ENCODE data around the gene SMARCD1. TPM values are rescaled to one million over a fixed set of nuclear protein-coding genes. Genes with fewer than 3 reads are reported as not detected.
A peak's percentile ranks its signal among the peaks of the same experiment; 100 is the strongest.

The SMARCD1 gene
- total and polyA plus RNA-seq, 2 experiments from 2014 or later, result 124 to 287 TPM

DNA sequence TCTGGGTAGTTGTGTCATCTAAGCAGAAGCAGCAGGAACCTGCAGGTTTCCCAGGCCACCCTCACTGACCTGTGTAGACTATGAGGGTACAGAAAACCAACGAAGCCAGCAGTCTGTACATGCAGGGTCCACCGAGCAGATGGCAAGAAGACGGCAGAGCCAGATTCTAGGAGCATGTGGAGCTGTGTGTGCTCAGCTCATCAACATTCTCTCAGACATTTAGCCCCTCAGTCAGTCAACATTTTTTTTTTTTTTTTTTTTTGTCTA is 35.1 kb upstream of the SMARCD1 start:
- H3K79me2 ChIP-seq (replicated peaks; ENCODE audit: insufficient read depth), result no peaks in the 10 kb centered on the region
- no peaks in the 10 kb centered on the region; the same call in 1 of the 3 replicates for H3K9me3 Mint-ChIP-seq
- peak overlapping the region; percentile 57 for H3K4me3 ChIP-seq
- H3K4me2 ChIP-seq, result peak overlapping the region; percentile 84
- no peaks in the 10 kb centered on the region for H3K9me2 ChIP-seq (ENCODE audit: insufficient read depth)
- H3F3A ChIP-seq (replicated peaks; ENCODE audit: low read depth), result peaks cover 5% of the 10 kb centered on the region; the same call in 1 of the 2 replicates
- no peak overlapping the region for H3K27ac ChIP-seq (ENCODE audit: low read depth)
- peaks cover 15% of the 10 kb centered on the region for H3K4me1 Mint-ChIP-seq
- ATAC-seq, result no peak
- peak overlapping the region; percentile 77 for H3K4me3 Mint-ChIP-seq
- H3K27me3 Mint-ChIP-seq (ENCODE audit: insufficient read depth, low read depth, poor library complexity), result peaks cover 51% of the 10 kb centered on the region
- TF ChIP-seq ZNF114 (CRISPR knock-in tag; IDR thresholded peaks at IDR 0.05) (no peak), ZNF331 (CRISPR knock-in tag; IDR thresholded peaks at IDR 0.05; ENCODE audit: low read depth) (no peak), CREB1 (CRISPR knock-in tag; IDR thresholded peaks at IDR 0.05; ENCODE audit: low read depth) (no peak), JUNB (IDR thresholded peaks at IDR 0.05; ENCODE audit: unreplicated experiment) (no peak), STAT1 (IDR thresholded peaks at IDR 0.05; ENCODE audit: unreplicated experiment) (no peak), EZH2phosphoT487 (IDR thresholded peaks at IDR 0.05; ENCODE audit: unreplicated experiment) (no peak), CTCF (conservative IDR thresholded peaks at IDR 0.05; ENCODE audit: low read depth in 2 of 2) (no peak), POLR2AphosphoS5 (IDR thresholded peaks at IDR 0.05; ENCODE audit: low read depth) (no peak)
- TF ChIP-seq, protein P1, sequence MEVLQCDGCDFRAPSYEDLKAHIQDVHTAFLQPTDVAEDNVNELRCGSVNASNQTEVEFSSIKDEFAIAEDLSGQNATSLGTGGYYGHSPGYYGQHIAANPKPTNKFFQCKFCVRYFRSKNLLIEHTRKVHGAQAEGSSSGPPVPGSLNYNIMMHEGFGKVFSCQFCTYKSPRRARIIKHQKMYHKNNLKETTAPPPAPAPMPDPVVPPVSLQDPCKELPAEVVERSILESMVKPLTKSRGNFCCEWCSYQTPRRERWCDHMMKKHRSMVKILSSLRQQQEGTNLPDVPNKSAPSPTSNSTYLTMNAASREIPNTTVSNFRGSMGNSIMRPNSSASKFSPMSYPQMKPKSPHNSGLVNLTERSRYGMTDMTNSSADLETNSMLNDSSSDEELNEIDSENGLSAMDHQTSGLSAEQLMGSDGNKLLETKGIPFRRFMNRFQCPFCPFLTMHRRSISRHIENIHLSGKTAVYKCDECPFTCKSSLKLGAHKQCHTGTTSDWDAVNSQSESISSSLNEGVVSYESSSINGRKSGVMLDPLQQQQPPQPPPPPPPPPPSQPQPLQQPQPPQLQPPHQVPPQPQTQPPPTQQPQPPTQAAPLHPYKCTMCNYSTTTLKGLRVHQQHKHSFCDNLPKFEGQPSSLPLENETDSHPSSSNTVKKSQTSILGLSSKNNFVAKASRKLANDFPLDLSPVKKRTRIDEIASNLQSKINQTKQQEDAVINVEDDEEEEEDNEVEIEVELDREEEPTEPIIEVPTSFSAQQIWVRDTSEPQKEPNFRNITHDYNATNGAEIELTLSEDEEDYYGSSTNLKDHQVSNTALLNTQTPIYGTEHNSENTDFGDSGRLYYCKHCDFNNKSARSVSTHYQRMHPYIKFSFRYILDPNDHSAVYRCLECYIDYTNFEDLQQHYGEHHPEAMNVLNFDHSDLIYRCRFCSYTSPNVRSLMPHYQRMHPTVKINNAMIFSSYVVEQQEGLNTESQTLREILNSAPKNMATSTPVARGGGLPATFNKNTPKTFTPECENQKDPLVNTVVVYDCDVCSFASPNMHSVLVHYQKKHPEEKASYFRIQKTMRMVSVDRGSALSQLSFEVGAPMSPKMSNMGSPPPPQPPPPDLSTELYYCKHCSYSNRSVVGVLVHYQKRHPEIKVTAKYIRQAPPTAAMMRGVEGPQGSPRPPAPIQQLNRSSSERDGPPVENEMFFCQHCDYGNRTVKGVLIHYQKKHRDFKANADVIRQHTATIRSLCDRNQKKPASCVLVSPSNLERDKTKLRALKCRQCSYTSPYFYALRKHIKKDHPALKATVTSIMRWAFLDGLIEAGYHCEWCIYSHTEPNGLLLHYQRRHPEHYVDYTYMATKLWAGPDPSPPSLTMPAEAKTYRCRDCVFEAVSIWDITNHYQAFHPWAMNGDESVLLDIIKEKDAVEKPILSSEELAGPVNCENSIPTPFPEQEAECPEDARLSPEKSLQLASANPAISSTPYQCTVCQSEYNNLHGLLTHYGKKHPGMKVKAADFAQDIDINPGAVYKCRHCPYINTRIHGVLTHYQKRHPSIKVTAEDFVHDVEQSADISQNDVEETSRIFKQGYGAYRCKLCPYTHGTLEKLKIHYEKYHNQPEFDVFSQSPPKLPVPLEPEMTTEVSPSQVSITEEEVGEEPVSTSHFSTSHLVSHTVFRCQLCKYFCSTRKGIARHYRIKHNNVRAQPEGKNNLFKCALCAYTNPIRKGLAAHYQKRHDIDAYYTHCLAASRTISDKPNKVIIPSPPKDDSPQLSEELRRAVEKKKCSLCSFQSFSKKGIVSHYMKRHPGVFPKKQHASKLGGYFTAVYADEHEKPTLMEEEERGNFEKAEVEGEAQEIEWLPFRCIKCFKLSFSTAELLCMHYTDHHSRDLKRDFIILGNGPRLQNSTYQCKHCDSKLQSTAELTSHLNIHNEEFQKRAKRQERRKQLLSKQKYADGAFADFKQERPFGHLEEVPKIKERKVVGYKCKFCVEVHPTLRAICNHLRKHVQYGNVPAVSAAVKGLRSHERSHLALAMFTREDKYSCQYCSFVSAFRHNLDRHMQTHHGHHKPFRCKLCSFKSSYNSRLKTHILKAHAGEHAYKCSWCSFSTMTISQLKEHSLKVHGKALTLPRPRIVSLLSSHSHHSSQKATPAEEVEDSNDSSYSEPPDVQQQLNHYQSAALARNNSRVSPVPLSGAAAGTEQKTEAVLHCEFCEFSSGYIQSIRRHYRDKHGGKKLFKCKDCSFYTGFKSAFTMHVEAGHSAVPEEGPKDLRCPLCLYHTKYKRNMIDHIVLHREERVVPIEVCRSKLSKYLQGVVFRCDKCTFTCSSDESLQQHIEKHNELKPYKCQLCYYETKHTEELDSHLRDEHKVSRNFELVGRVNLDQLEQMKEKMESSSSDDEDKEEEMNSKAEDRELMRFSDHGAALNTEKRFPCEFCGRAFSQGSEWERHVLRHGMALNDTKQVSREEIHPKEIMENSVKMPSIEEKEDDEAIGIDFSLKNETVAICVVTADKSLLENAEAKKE (CRISPR knock-in tag; IDR thresholded peaks at IDR 0.05), result no peak
- H4K20me1 ChIP-seq (replicated peaks; ENCODE audit: insufficient read depth), result no peaks in the 10 kb centered on the region; the same call in 1 of the 2 replicates
- H3K36me3 Mint-ChIP-seq (ENCODE audit: low read depth), result no peaks in the 10 kb centered on the region
- peak overlapping the region; percentile 90; the same call in 1 of the 2 replicates for H2AFZ ChIP-seq
- H3K27ac Mint-ChIP-seq, result no peak overlapping the region
- H3K36me3 ChIP-seq (ENCODE audit: insufficient read depth), result no peaks in the 10 kb centered on the region
- DNase-seq (ENCODE audit: low spot score), result no peak
- peaks cover 8% of the 10 kb centered on the region; the same call in 1 of the 2 replicates for H3K4me1 ChIP-seq (ENCODE audit: insufficient read depth)
- H3K27me3 ChIP-seq (ENCODE audit: insufficient read depth), result peaks cover 83% of the 10 kb centered on the region
